C4-2B (cell line): ENCODE results near the gene TMEM14A.

Source experiments
- CTCF ChIP-seq: fragments of 450-650 bp; conservative IDR thresholded peaks from 2 replicates; pipeline ENCODE4 v1.5.1; 2017; ENCODE audit warnings: mild to moderate bottlenecking
- ZFX ChIP-seq: fragments of 450-650 bp; IDR thresholded peaks from 2 replicates; pipeline ENCODE4 v1.6.1; 2017

- TF ChIP-seq CTCF = no peak
- TF ChIP-seq ZFX = no peak
Measured at GRCh38 chr6:52707963-52708680, 37.2 kb downstream of the TMEM14A start.
